ENCODE results near the gene ATP6V0C.
"Not testable (repeated sequence)": the region's sequence is repeated elsewhere in the genome, so short reads cannot be mapped to it uniquely, and the experiment has no call there.

DNA sequence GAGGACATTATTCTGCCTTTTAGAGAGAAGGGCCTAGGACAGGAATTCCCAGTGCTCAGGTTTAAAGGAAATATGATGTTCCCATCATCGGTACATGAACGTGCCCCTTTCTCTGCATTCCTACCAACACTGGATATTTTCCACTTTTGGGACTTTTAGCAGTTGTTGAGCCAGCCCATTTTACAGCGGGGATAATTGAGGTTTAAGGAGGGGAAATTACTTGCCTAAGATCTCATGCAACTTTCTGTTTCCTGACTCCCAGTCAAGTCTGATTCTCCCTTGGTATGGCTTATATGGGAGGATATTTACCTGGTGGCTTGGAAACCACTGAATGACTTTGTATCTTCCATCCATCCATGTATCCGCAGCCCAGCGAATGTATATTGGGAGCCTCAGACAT is 20.6 kb downstream of the ATP6V0C start:
- TF ChIP-seq HNF4A (conservative IDR thresholded peaks at IDR 0.05); FOXA1 (IDR thresholded peaks at IDR 0.05); YY1 (IDR thresholded peaks at IDR 0.05); TAF1 (conservative IDR thresholded peaks at IDR 0.05); GABPA (IDR thresholded peaks at IDR 0.05 in 1 of 2, conservative IDR thresholded peaks at IDR 0.05 in 1 of 2); RAD21 (IDR thresholded peaks at IDR 0.05); SP1 (IDR thresholded peaks at IDR 0.05): not testable (repeated sequence)
- TF ChIP-seq, protein P1, sequence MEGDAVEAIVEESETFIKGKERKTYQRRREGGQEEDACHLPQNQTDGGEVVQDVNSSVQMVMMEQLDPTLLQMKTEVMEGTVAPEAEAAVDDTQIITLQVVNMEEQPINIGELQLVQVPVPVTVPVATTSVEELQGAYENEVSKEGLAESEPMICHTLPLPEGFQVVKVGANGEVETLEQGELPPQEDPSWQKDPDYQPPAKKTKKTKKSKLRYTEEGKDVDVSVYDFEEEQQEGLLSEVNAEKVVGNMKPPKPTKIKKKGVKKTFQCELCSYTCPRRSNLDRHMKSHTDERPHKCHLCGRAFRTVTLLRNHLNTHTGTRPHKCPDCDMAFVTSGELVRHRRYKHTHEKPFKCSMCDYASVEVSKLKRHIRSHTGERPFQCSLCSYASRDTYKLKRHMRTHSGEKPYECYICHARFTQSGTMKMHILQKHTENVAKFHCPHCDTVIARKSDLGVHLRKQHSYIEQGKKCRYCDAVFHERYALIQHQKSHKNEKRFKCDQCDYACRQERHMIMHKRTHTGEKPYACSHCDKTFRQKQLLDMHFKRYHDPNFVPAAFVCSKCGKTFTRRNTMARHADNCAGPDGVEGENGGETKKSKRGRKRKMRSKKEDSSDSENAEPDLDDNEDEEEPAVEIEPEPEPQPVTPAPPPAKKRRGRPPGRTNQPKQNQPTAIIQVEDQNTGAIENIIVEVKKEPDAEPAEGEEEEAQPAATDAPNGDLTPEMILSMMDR (IDR thresholded peaks at IDR 0.05; ENCODE audit: low read depth, low read length, missing input control): not testable (repeated sequence)
- TF ChIP-seq, protein P2, sequence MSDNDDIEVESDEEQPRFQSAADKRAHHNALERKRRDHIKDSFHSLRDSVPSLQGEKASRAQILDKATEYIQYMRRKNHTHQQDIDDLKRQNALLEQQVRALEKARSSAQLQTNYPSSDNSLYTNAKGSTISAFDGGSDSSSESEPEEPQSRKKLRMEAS (IDR thresholded peaks at IDR 0.05): not testable (repeated sequence)

All from liver (tissue), 3 donors.